Lower lobe of right lung (tissue), 2 donors: ENCODE measurements around the gene RIC1. TPM values are rescaled to one million over a fixed set of nuclear protein-coding genes. Genes with fewer than 3 reads are reported as not detected.

ENCODE experiments used
- ATAC-seq, 2 donors: fragments of 200-7000 bp; cut with Tn5 transposase; one replicate each; pipeline ENCODE4 v1.9.1; 2020 to 2022; ENCODE audit warnings: mild to moderate bottlenecking in 2 of 2, moderate library complexity in 2 of 2
- DNase-seq: peaks from one replicate; pipeline ENCODE4 v3.0.0-alpha.2; 2020
- H3K27ac ChIP-seq: fragments of 200-600 bp; one replicate; pipeline ENCODE4 v1.8.0; 2022
- H3K27me3 ChIP-seq: fragments of 200-600 bp; one replicate; pipeline ENCODE4 v1.8.0; 2022; ENCODE audit warnings: low read depth
- H3K36me3 ChIP-seq: fragments of 200-600 bp; one replicate; pipeline ENCODE4 v1.8.0; 2022; ENCODE audit warnings: mild to moderate bottlenecking
- H3K4me1 ChIP-seq: fragments of 200-600 bp; one replicate; pipeline ENCODE4 v1.8.0; 2022
- H3K4me3 ChIP-seq: fragments of 200-600 bp; one replicate; pipeline ENCODE4 v1.8.0; 2022; ENCODE audit warnings: mild to moderate bottlenecking
- H3K9me3 ChIP-seq: fragments of 200-600 bp; one replicate; pipeline ENCODE4 v1.8.0; 2022
- intact Hi-C: fragments of 100-400 bp; cut with DNase I; formaldehyde crosslinking; loops from one replicate; pipeline ENCODE4 v1.11.0; 2022
- total RNA-seq: library from RNA; stranded (reverse); fragmentation: NEBNext Ultra II Directional; extraction: Animal tissue kit (Norgen Biotek cat#: 25700); gene quantifications from one replicate; pipeline ENCODE4 v1.2.1, GENCODE V29; 2021
- TF ChIP-seq, protein P1 (sequence below): fragments of 200-600 bp; IDR thresholded peaks from one replicate; pipeline ENCODE4 v1.8.0; 2022; ENCODE audit warnings: antibody characterized with exemption, mild to moderate bottlenecking
- donor health status: DM: no; HTN: yes; CAD: no; lungs with severe emphysema.

The RIC1 gene
- total RNA-seq, 1 donor from 2014 or later = 20.5 TPM

GRCh38 chr9:5635390-5635789 lies 6.5 kb downstream of the RIC1 start:
- H3K4me1 ChIP-seq = peaks cover 30% of the 10 kb centered on the region
- H3K36me3 ChIP-seq = no peaks in the 10 kb centered on the region
- peaks cover 16% of the 10 kb centered on the region for H3K9me3 ChIP-seq
- no peak overlapping the region for H3K4me3 ChIP-seq
- intact Hi-C loops = no loop called here
- no peak overlapping the region for H3K27ac ChIP-seq
- no peaks in the 10 kb centered on the region for H3K27me3 ChIP-seq
- TF ChIP-seq, protein P1, sequence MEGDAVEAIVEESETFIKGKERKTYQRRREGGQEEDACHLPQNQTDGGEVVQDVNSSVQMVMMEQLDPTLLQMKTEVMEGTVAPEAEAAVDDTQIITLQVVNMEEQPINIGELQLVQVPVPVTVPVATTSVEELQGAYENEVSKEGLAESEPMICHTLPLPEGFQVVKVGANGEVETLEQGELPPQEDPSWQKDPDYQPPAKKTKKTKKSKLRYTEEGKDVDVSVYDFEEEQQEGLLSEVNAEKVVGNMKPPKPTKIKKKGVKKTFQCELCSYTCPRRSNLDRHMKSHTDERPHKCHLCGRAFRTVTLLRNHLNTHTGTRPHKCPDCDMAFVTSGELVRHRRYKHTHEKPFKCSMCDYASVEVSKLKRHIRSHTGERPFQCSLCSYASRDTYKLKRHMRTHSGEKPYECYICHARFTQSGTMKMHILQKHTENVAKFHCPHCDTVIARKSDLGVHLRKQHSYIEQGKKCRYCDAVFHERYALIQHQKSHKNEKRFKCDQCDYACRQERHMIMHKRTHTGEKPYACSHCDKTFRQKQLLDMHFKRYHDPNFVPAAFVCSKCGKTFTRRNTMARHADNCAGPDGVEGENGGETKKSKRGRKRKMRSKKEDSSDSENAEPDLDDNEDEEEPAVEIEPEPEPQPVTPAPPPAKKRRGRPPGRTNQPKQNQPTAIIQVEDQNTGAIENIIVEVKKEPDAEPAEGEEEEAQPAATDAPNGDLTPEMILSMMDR = no peak
- no peak for ATAC-seq
- no peak for DNase-seq

- no peaks in the 10 kb centered on the region for H3K4me1 ChIP-seq
- intact Hi-C loops = no loop called here
- no peak overlapping the region for H3K4me3 ChIP-seq
- TF ChIP-seq, protein P1 = no peak
- peaks cover 20% of the 10 kb centered on the region for H3K9me3 ChIP-seq
- no peak overlapping the region for H3K27ac ChIP-seq
- ATAC-seq (no peak), DNase-seq (no peak)
- H3K36me3 ChIP-seq = no peaks in the 10 kb centered on the region
- no peaks in the 10 kb centered on the region for H3K27me3 ChIP-seq
Observed at GRCh38 chr9:5639816-5640215, 10.9 kb downstream of the RIC1 start.

DNA sequence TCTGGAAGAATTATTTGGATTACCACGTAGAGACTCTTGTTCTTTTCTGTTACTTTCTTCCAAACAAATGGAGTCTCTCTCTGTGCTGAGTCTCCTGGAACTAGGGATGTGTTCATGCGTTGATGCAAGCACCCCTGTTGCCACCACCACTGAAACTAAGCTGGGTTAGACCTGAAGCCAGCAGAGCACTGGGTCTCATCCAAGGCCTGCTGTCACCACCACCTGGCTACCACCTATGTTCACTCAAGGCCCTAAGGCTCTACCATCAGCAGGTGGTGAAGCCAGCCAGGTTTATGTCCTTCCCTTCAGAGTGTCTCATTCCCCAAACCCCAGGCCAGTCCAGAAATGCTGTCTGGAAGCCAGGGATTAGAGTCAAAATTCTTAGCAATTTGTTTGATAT lies 13.3 kb downstream of the RIC1 start:
- Histone ChIP-seq H3K27me3 (no peaks in the 10 kb centered on the region), H3K4me3 (no peak overlapping the region), H3K4me1 (peaks cover 6% of the 10 kb centered on the region), H3K36me3 (no peaks in the 10 kb centered on the region), H3K9me3 (peaks cover 13% of the 10 kb centered on the region), H3K27ac (no peak overlapping the region)
- TF ChIP-seq, protein P1 = no peak
- DNase-seq (no peak), ATAC-seq (no peak)
- intact Hi-C loops = no loop called here

DNA sequence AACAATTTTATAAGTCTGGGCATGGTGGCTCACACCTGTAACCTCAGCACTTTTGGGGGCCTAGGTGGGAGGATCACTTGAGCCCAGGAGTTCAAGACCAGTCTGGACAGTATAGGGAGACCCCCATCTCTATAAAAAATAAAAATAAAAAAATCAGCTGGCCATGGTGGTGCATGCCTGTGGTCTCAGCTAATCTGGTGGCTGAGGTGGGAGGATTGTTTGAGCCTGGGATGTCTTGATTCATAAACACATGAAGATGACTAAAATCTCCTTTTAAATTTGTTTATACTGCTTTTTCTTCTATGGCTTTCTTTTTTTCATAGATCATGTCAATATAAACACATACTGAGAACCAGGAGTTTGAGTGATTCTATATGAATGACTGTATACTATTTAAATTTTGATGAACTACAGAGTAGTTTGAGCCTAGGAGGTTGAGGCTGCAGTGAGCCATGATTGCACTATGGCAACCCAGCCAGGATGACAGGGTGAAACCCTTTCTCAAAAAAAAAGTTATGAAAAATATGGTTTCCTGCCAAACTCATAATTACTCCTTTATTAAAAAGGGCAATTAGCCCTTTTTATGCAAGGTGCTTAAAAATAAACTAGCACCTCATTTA lies 14.2 kb downstream of the RIC1 start:
- Histone ChIP-seq H3K4me1 (peaks cover 6% of the 10 kb centered on the region), H3K9me3 (peaks cover 10% of the 10 kb centered on the region), H3K27me3 (no peaks in the 10 kb centered on the region), H3K27ac (no peak overlapping the region), H3K36me3 (no peaks in the 10 kb centered on the region), H3K4me3 (no peak overlapping the region)
- intact Hi-C loops = no loop called here
- TF ChIP-seq, protein P1 = no peak
- ATAC-seq (no peak), DNase-seq (no peak)

GRCh38 chr9:5644501-5644900 lies 15.6 kb downstream of the RIC1 start:
- Histone ChIP-seq H3K4me1 (peaks cover 6% of the 10 kb centered on the region), H3K9me3 (peaks cover 18% of the 10 kb centered on the region), H3K4me3 (no peak overlapping the region), H3K36me3 (no peaks in the 10 kb centered on the region), H3K27ac (no peak overlapping the region), H3K27me3 (no peaks in the 10 kb centered on the region)
- DNase-seq (no peak), ATAC-seq (no peak)
- TF ChIP-seq, protein P1 = no peak
- intact Hi-C loops = no loop called here
